ENCODE results near the gene ATF7IP2. TPM values are rescaled to one million over a fixed set of nuclear protein-coding genes. Genes with fewer than 3 reads are reported as not detected.
"Not testable (repeated sequence)": the region's sequence is repeated elsewhere in the genome, so short reads cannot be mapped to it uniquely, and the experiment has no call there.

ATF7IP2 gene
- polyA plus RNA-seq, 1 donor (not counting 4 experiments of a cell fraction or from before 2014, with no cell fraction given) = 9.8 TPM

DNA sequence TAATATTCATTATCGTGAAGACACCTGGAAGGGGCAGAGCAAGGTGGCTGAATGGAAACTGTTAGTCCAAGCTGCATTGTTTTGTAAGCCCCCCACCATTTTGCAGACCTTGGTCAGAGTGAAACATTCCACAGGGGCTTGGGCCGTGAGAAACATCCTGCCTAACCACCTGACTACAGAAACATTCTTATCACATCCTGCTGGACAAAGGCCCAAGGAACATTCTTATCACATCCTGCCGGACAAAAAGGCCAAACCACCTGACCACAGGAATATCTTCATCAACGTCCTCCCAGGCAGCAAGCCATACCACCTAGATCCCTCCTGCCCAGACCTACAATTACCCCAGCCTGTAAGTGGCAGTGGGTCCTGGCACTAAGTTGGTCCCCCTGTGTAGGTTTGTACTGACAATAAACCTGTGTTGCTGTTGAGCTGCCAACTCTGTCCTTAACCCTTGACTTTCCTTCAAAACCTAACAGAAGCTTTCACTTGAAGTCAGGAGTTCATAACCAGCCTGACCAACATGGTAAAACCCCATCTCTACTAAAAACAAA is 19.6 kb downstream of the ATF7IP2 start:
- TF ChIP-seq, protein P1, sequence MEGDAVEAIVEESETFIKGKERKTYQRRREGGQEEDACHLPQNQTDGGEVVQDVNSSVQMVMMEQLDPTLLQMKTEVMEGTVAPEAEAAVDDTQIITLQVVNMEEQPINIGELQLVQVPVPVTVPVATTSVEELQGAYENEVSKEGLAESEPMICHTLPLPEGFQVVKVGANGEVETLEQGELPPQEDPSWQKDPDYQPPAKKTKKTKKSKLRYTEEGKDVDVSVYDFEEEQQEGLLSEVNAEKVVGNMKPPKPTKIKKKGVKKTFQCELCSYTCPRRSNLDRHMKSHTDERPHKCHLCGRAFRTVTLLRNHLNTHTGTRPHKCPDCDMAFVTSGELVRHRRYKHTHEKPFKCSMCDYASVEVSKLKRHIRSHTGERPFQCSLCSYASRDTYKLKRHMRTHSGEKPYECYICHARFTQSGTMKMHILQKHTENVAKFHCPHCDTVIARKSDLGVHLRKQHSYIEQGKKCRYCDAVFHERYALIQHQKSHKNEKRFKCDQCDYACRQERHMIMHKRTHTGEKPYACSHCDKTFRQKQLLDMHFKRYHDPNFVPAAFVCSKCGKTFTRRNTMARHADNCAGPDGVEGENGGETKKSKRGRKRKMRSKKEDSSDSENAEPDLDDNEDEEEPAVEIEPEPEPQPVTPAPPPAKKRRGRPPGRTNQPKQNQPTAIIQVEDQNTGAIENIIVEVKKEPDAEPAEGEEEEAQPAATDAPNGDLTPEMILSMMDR (optimal IDR thresholded peaks at IDR 0.05 in 1 of 3, IDR thresholded peaks at IDR 0.05 in 1 of 3, conservative IDR thresholded peaks at IDR 0.05 in 1 of 3; ENCODE audit: extremely low read depth in 1 of 3, insufficient read depth in 2 of 3, low read length in 3 of 3) = no peak
- TF ChIP-seq EZH2 (IDR thresholded peaks at IDR 0.05; ENCODE audit: low read length) = no peak
- Histone ChIP-seq H4K20me1 (ENCODE audit: control insufficient read depth, extremely low read depth, insufficient read depth, low read length) (no peaks in the 10 kb centered on the region), H3K36me3 (ENCODE audit: control insufficient read depth in 2 of 2, extremely low read depth in 1 of 2, insufficient read depth in 2 of 2, low read length in 2 of 2) (peaks cover 0 to 2% of the 10 kb centered on the region in 2 experiments), H3K79me2 (ENCODE audit: control insufficient read depth, insufficient read depth, low read length) (no peaks in the 10 kb centered on the region), H3K9ac (ENCODE audit: control insufficient read depth, extremely low read depth, insufficient read depth, low read length) (no peak overlapping the region), H3K9me1 (ENCODE audit: control insufficient read depth, extremely low read depth, insufficient read depth, low read length) (no peaks in the 10 kb centered on the region), H3K9me3 (ENCODE audit: control insufficient read depth, low read depth, low read length) (peaks cover 3% of the 10 kb centered on the region), H3K27me3 (ENCODE audit: control insufficient read depth, extremely low read depth, insufficient read depth, low read length) (no peaks in the 10 kb centered on the region), H2AFZ (ENCODE audit: control insufficient read depth, low read length) (no peak overlapping the region), H3K4me1 (ENCODE audit: control insufficient read depth, extremely low read depth, insufficient read depth, low read length) (no peaks in the 10 kb centered on the region), H3K27ac (ENCODE audit: control insufficient read depth, insufficient read depth, low read length) (no peak overlapping the region), H3K4me3 (ENCODE audit: control insufficient read depth in 2 of 3, extremely low read depth in 1 of 3, insufficient read depth in 2 of 3, low read depth in 1 of 3, low read length in 3 of 3) (no peak overlapping the region), H3K4me2 (ENCODE audit: control insufficient read depth, extremely low read depth, insufficient read depth, low read depth, low read length) (no peak overlapping the region)
- dilution Hi-C loops (cut with MboI; ENCODE audit: extremely low pct_ligation_motif_present, low sequenced_read_pairs) = no loop called here
- no peak for FAIRE-seq
- DNase-seq (ENCODE audit: low read depth, low spot score) = no peak

DNA sequence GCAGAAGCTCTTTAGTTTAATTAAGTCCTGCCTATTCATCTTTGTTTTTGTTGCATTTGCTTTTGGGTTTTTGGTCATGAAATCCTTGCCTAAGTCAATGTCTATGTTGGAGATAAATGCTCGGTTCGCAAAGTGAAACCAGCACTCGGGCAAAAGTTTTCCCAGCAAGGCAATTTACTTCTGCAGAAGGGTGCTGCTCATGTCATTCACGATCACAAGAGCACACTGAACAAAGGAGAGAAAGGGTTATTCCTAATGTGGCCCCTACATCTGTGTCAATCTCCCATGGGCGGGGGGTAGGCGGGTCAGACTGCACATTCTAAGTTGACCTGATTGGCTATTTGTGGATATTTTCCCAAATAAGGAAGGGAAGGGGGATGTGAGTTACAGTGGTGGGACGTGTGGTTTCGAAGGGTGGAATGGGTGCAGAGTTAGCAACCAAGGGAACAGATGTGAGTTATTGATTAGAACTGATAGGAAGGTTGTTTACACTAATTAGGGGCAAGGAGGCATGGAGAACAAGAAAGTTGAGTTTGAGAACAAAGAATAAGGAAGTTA is 23.0 kb downstream of the ATF7IP2 start:
- Histone ChIP-seq H3K9me3 (ENCODE audit: control insufficient read depth, low read depth, low read length) (peaks cover 3% of the 10 kb centered on the region), H3K36me3 (ENCODE audit: control insufficient read depth in 2 of 2, extremely low read depth in 1 of 2, insufficient read depth in 2 of 2, low read length in 2 of 2) (peaks cover 0 to 2% of the 10 kb centered on the region in 2 experiments), H3K4me1 (ENCODE audit: control insufficient read depth, extremely low read depth, insufficient read depth, low read length) (no peaks in the 10 kb centered on the region), H3K9me1 (ENCODE audit: control insufficient read depth, extremely low read depth, insufficient read depth, low read length) (no peaks in the 10 kb centered on the region), H3K9ac (ENCODE audit: control insufficient read depth, extremely low read depth, insufficient read depth, low read length) (no peak overlapping the region), H4K20me1 (ENCODE audit: control insufficient read depth, extremely low read depth, insufficient read depth, low read length) (no peaks in the 10 kb centered on the region), H3K4me3 (ENCODE audit: control insufficient read depth in 2 of 3, extremely low read depth in 1 of 3, insufficient read depth in 2 of 3, low read depth in 1 of 3, low read length in 3 of 3) (no peak overlapping the region), H2AFZ (ENCODE audit: control insufficient read depth, low read length) (no peak overlapping the region), H3K27me3 (ENCODE audit: control insufficient read depth, extremely low read depth, insufficient read depth, low read length) (no peaks in the 10 kb centered on the region), H3K79me2 (ENCODE audit: control insufficient read depth, insufficient read depth, low read length) (no peaks in the 10 kb centered on the region), H3K4me2 (ENCODE audit: control insufficient read depth, extremely low read depth, insufficient read depth, low read depth, low read length) (no peak overlapping the region), H3K27ac (ENCODE audit: control insufficient read depth, insufficient read depth, low read length) (no peak overlapping the region)
- FAIRE-seq (no peak), DNase-seq (ENCODE audit: low read depth, low spot score) (no peak)
- dilution Hi-C loops (cut with MboI; ENCODE audit: extremely low pct_ligation_motif_present, low sequenced_read_pairs) = no loop called here
- TF ChIP-seq, protein P1 (optimal IDR thresholded peaks at IDR 0.05 in 1 of 3, IDR thresholded peaks at IDR 0.05 in 1 of 3, conservative IDR thresholded peaks at IDR 0.05 in 1 of 3; ENCODE audit: extremely low read depth in 1 of 3, insufficient read depth in 2 of 3, low read length in 3 of 3) = no peak
- no peak for TF ChIP-seq EZH2 (IDR thresholded peaks at IDR 0.05; ENCODE audit: low read length)

DNA sequence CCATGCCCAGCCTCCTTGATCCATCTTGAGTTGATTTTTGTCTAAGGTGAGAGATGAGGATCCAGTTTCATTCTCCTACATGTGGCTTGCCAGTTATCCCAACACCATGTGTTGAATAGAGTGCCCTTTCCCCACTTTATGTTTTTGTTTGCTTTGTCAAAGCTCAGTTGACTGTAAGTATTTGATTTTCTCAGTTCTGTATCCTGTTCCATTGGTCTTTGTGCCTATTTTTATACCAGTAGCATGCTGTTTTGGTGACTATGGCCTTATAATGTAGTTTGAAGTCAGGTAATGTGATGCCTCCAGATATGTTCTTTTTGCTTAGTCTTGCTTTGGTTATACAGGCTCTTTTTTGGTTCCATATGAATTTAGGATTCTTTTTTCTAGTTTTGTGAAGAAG is 23.9 kb downstream of the ATF7IP2 start:
- H3K36me3 ChIP-seq (ENCODE audit: control insufficient read depth in 2 of 2, extremely low read depth in 1 of 2, insufficient read depth in 2 of 2, low read length in 2 of 2); H3K4me1 ChIP-seq (ENCODE audit: control insufficient read depth, extremely low read depth, insufficient read depth, low read length); H4K20me1 ChIP-seq (ENCODE audit: control insufficient read depth, extremely low read depth, insufficient read depth, low read length); H3K9ac ChIP-seq (ENCODE audit: control insufficient read depth, extremely low read depth, insufficient read depth, low read length); H3K9me1 ChIP-seq (ENCODE audit: control insufficient read depth, extremely low read depth, insufficient read depth, low read length); FAIRE-seq; H3K27ac ChIP-seq (ENCODE audit: control insufficient read depth, insufficient read depth, low read length); H3K27me3 ChIP-seq (ENCODE audit: control insufficient read depth, extremely low read depth, insufficient read depth, low read length); H2AFZ ChIP-seq (ENCODE audit: control insufficient read depth, low read length); DNase-seq (ENCODE audit: low read depth, low spot score); H3K79me2 ChIP-seq (ENCODE audit: control insufficient read depth, insufficient read depth, low read length); dilution Hi-C loops (cut with MboI; ENCODE audit: extremely low pct_ligation_motif_present, low sequenced_read_pairs); H3K4me3 ChIP-seq (ENCODE audit: control insufficient read depth in 2 of 3, extremely low read depth in 1 of 3, insufficient read depth in 2 of 3, low read depth in 1 of 3, low read length in 3 of 3); H3K9me3 ChIP-seq (ENCODE audit: control insufficient read depth, low read depth, low read length); H3K4me2 ChIP-seq (ENCODE audit: control insufficient read depth, extremely low read depth, insufficient read depth, low read depth, low read length): not testable (repeated sequence)

All from keratinocyte (primary cell).